IMR-90 (cell line): ENCODE measurements around the gene BTBD6. TPM values are rescaled to one million over a fixed set of nuclear protein-coding genes. Genes with fewer than 3 reads are reported as not detected.

ENCODE experiments used
- ATAC-seq: fragments of 200-7000 bp; cut with Tn5 transposase; 2 replicates; pipeline ENCODE4 v1.9.1; 2020; ENCODE audit warnings: low read depth, mild to moderate bottlenecking, moderate library complexity
- BruUV-seq: library from RNA; stranded (reverse); fragments of 400-500 nt; replicated peaks from 2 replicates; lab custom pipeline; 2021; lab: Mats Ljungman, UMichigan
- CTCF ChIA-PET: fragments of 300-600 bp; formaldehyde crosslinking; extraction: SDS; loops from one replicate; lab custom pipeline; 2021; ENCODE audit warnings: antibody characterized with exemption; lab: Yijun Ruan, JAX
- POLR2A ChIA-PET: fragments of 300-600 bp; sonication (Branson Sonifier 250); formaldehyde crosslinking; loops from one replicate; lab custom pipeline; 2022; ENCODE audit warnings: antibody characterized with exemption; ENCODE audit not compliant: unreplicated experiment; lab: Charles Lee
- DNase-seq: peaks from one replicate; pipeline ENCODE4 v3.0.0; 2013
- H2AFZ ChIP-seq: replicated peaks from 2 replicates; pipeline ENCODE3; 2013; ENCODE audit warnings: low read length, mild to moderate bottlenecking; ENCODE audit not compliant: poor library complexity
- H2AK5ac ChIP-seq: 2 replicates; pipeline ENCODE4 v1.6.1; 2013; ENCODE audit warnings: low read depth, low read length, inconsistent platforms
- H2AK9ac ChIP-seq: replicated peaks from 2 replicates; pipeline ENCODE3; 2013; ENCODE audit warnings: mild to moderate bottlenecking, low read depth, low read length, moderate library complexity; ENCODE audit not compliant: poor library complexity
- H2BK120ac ChIP-seq: 2 replicates; pipeline ENCODE4 v1.6.1; 2013; ENCODE audit warnings: low read depth, low read length, inconsistent platforms
- H2BK15ac ChIP-seq: 3 replicates; pipeline ENCODE4 v1.6.1; 2013; ENCODE audit warnings: low read depth, low read length, inconsistent platforms
- H2BK20ac ChIP-seq: 2 replicates; pipeline ENCODE4 v1.6.1; 2013; ENCODE audit warnings: low read depth, mild to moderate bottlenecking, inconsistent platforms, low read length, moderate library complexity
- H2BK5ac ChIP-seq: 2 replicates; pipeline ENCODE4 v1.6.1; 2013; ENCODE audit warnings: mild to moderate bottlenecking, low read depth, low read length, inconsistent platforms; ENCODE audit not compliant: poor library complexity, severe bottlenecking
- H3K14ac ChIP-seq: replicated peaks from 2 replicates; pipeline ENCODE4 v1.6.1; 2013; ENCODE audit warnings: low read depth, low read length, inconsistent platforms
- H3K18ac ChIP-seq: 2 replicates; pipeline ENCODE4 v1.6.1; 2013; ENCODE audit warnings: low read depth, low read length, control low read depth
- H3K23ac ChIP-seq: 2 replicates; pipeline ENCODE4 v1.6.1; 2013; ENCODE audit warnings: low read depth, low read length, inconsistent platforms
- H3K27ac ChIP-seq: 2 replicates; pipeline ENCODE4 v1.5.1; 2013; ENCODE audit warnings: mild to moderate bottlenecking, control low read depth, low read length; ENCODE audit not compliant: insufficient read depth
- H3K27me3 ChIP-seq: 2 replicates; pipeline ENCODE4 v1.6.1; 2013; ENCODE audit warnings: low read length; ENCODE audit not compliant: control insufficient read depth, insufficient read depth
- H3K36me3 ChIP-seq: 2 replicates; pipeline ENCODE4 v1.6.1; 2013; ENCODE audit warnings: low read length, mixed read lengths; ENCODE audit not compliant: control insufficient read depth, insufficient read depth
- H3K4ac ChIP-seq: 2 replicates; pipeline ENCODE4 v1.6.1; 2013; ENCODE audit warnings: low read depth, low read length, inconsistent platforms
- H3K4me1 ChIP-seq: 2 replicates; pipeline ENCODE4 v1.6.1; 2013; ENCODE audit warnings: low read length, mixed read lengths; ENCODE audit not compliant: control insufficient read depth, insufficient read depth
- H3K4me2 ChIP-seq: 2 replicates; pipeline ENCODE4 v1.6.1; 2013; ENCODE audit warnings: low read depth, mild to moderate bottlenecking, control low read depth, low read length, moderate library complexity
- H3K4me3 ChIP-seq: 2 replicates; pipeline ENCODE4 v1.5.1; 2013; ENCODE audit warnings: low read depth, mild to moderate bottlenecking, control low read depth, low read length, moderate library complexity; ENCODE audit not compliant: insufficient read depth
- H3K56ac ChIP-seq: 2 replicates; pipeline ENCODE4 v1.6.1; 2013; ENCODE audit warnings: low read length, inconsistent platforms; ENCODE audit not compliant: insufficient read depth; ENCODE audit errors: extremely low read depth
- H3K79me1 ChIP-seq, 2 experiments: 2 replicates each; pipeline ENCODE4 v1.6.1; 2013; ENCODE audit warnings: low read length in 2 of 2, inconsistent platforms in 1 of 2, low read depth in 1 of 2
- H3K9ac ChIP-seq: 2 replicates; pipeline ENCODE4 v1.6.1; 2013; ENCODE audit warnings: low read depth, low read length, control low read depth
- H3K9me1 ChIP-seq: 2 replicates; pipeline ENCODE4 v1.6.1; 2013; ENCODE audit warnings: low read length, inconsistent platforms; ENCODE audit not compliant: insufficient read depth
- H3K9me3 ChIP-seq: 2 replicates; pipeline ENCODE4 v1.6.1; 2013; ENCODE audit warnings: low read length; ENCODE audit not compliant: control insufficient read depth, insufficient read depth
- H4K20me1 ChIP-seq: 2 replicates; pipeline ENCODE4 v1.6.1; 2013; ENCODE audit warnings: low read length, inconsistent platforms; ENCODE audit not compliant: insufficient read depth
- H4K5ac ChIP-seq: 2 replicates; pipeline ENCODE4 v1.6.1; 2013; ENCODE audit warnings: mild to moderate bottlenecking, low read depth, low read length, control low read depth
- H4K8ac ChIP-seq, 2 experiments: 2 replicates each; pipeline ENCODE4 v1.6.1; 2013; ENCODE audit warnings: low read depth in 2 of 2, low read length in 2 of 2, control low read depth in 1 of 2, inconsistent platforms in 1 of 2
- H4K91ac ChIP-seq: 2 replicates; pipeline ENCODE4 v1.6.1; 2013; ENCODE audit warnings: low read depth, low read length, inconsistent platforms; ENCODE audit not compliant: insufficient read depth
- BHLHE40 ChIP-seq: fragments of 150-350 bp; IDR thresholded peaks from 2 replicates; pipeline ENCODE4 v1.6.1; 2016; ENCODE audit warnings: mild to moderate bottlenecking, low read depth, low read length
- CEBPB ChIP-seq: IDR thresholded peaks from 2 replicates; pipeline ENCODE4 v1.6.1; 2012; ENCODE audit warnings: low read depth, low read length, improper control_type of control experiment
- CHD1 ChIP-seq: IDR thresholded peaks from 2 replicates; pipeline ENCODE4 v1.6.1; 2012; ENCODE audit warnings: low read depth, low read length, improper control_type of control experiment
- FOS ChIP-seq: fragments of 150-350 bp; IDR thresholded peaks from 2 replicates; pipeline ENCODE4 v1.6.1; 2016; ENCODE audit warnings: low read depth, low read length
- MAFK ChIP-seq: IDR thresholded peaks from 2 replicates; pipeline ENCODE4 v1.6.1; 2012; ENCODE audit warnings: low read depth, low read length, improper control_type of control experiment
- MAZ ChIP-seq: IDR thresholded peaks from 2 replicates; pipeline ENCODE4 v1.6.1; 2012; ENCODE audit warnings: low read depth, mild to moderate bottlenecking, low read length, improper control_type of control experiment, moderate library complexity, borderline replicate concordance
- MXI1 ChIP-seq: IDR thresholded peaks from 2 replicates; pipeline ENCODE4 v1.6.1; 2012; ENCODE audit warnings: low read depth, mild to moderate bottlenecking, low read length, moderate library complexity, borderline replicate concordance
- NFE2L2 ChIP-seq: fragments of 150-350 bp; IDR thresholded peaks from 2 replicates; pipeline ENCODE4 v1.6.1; 2016; ENCODE audit warnings: low read depth, mild to moderate bottlenecking, low read length
- POLR2A ChIP-seq: IDR thresholded peaks from 2 replicates; pipeline ENCODE4 v1.6.1; 2012; ENCODE audit warnings: mild to moderate bottlenecking, low read depth, low read length
- RAD21 ChIP-seq: IDR thresholded peaks from 2 replicates; pipeline ENCODE4 v1.6.1; 2012; ENCODE audit warnings: low read length, improper control_type of control experiment
- RFX5 ChIP-seq: IDR thresholded peaks from 2 replicates; pipeline ENCODE4 v1.8.0; 2012; ENCODE audit warnings: low read depth, mild to moderate bottlenecking, low read length, moderate library complexity
- WGBS, 2 experiments: methylation state at CpG; one replicate each; pipeline versions ENCODE4 v1.1.5 to v1.1.7; 2013; ENCODE audit warnings: missing lambda C conversion rate in 2 of 2; ENCODE audit not compliant: insufficient read length in 1 of 2; ENCODE audit errors: extremely low coverage in 2 of 2; 5-methylcytosine and 5-hydroxymethylcytosine counted together
- dilution Hi-C: fragments of 300-500 bp; cut with HindIII; formaldehyde crosslinking; loops from one replicate; pipeline ENCODE4 v1.14.3; 2018; ENCODE audit warnings: low sequenced_read_pairs; ENCODE audit not compliant: unreplicated experiment
- in situ Hi-C: fragments of 300-500 bp; cut with MboI; formaldehyde crosslinking; loops from 3 replicates; pipeline ENCODE4 v1.14.3; 2019; ENCODE audit warnings: low sequenced_read_pairs, inconsistent platforms, mixed read lengths
- intact Hi-C: fragments of 100-400 bp; cut with micrococcal nuclease; formaldehyde crosslinking; loops from 2 replicates; pipeline ENCODE4 v1.10.0; 2022
- polyA plus RNA-seq, 3 experiments: library from polyadenylated mRNA; depleted of rRNA; stranded (reverse); fragments of >200 nt; gene quantifications; 2 replicates each; pipeline ENCODE4 v1.2.3, GENCODE V29; 2012; ENCODE audit warnings: low replicate concordance in 1 of 3
- total RNA-seq: library from RNA; depleted of rRNA; stranded (reverse); fragments of >200 nt; gene quantifications from 2 replicates; pipeline ENCODE4 v1.2.3, GENCODE V29; 2012
- TF ChIP-seq, protein P1 (sequence below): fragments of 150-350 bp; IDR thresholded peaks from 2 replicates; pipeline ENCODE4 v1.6.1; 2016; ENCODE audit warnings: low read depth, mild to moderate bottlenecking, low read length, moderate library complexity, borderline replicate concordance
- TF ChIP-seq, protein P2 (sequence below): fragments of 150-350 bp; IDR thresholded peaks from 2 replicates; pipeline ENCODE4 v1.6.1; 2017; ENCODE audit warnings: mild to moderate bottlenecking, antibody characterized with exemption, low read length, low read depth

BTBD6 gene
- total and polyA plus RNA-seq, 2 of the 4 experiments (the other 2 are of a cell fraction) = 33.9 to 43.9 TPM

DNA sequence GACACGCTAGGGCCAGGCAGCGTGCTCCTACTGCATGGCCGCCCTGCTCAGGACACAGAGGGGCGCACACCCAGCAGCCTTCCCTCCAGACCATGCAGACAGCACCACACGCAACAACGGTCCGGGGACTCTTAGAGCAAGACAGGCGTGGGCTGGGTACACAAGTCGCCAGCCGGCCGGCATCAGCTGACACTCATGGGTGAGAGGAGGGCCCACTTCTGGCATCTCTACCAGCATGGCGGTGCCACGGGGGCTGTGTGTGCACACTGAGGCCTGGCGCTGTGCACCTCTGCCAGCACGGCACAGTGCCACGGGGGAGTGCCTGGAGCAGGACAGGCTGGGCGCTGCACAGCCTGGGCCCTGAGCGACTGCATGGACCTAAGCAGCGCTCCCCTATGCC lies 6.7 kb upstream of the BTBD6 start:
- Histone ChIP-seq H3K27me3 (no peaks in the 10 kb centered on the region), H3K14ac (no peak overlapping the region), H2AK9ac (no peak overlapping the region), H4K91ac (no peak overlapping the region), H4K8ac (no peak overlapping the region), H3K4me2 (no peak overlapping the region), H3K79me1 (peaks cover 10 to 27% of the 10 kb centered on the region in 2 experiments), H3K36me3 (peaks cover 10% of the 10 kb centered on the region; the same call in 1 of the 2 replicates), H3K27ac (no peak overlapping the region), H3K18ac (no peak overlapping the region), H4K5ac (no peak overlapping the region), H3K23ac (no peak overlapping the region), H4K20me1 (peaks cover 3% of the 10 kb centered on the region; the same call in 1 of the 2 replicates), H3K56ac (no peak overlapping the region), H2AK5ac (no peak overlapping the region), H3K9ac (no peak overlapping the region), H2BK120ac (no peak overlapping the region), H3K4me3 (no peak overlapping the region), H3K9me1 (peaks cover 2% of the 10 kb centered on the region; the same call in 1 of the 2 replicates), H3K9me3 (no peaks in the 10 kb centered on the region), H2BK5ac (no peak overlapping the region), H2BK20ac (no peak overlapping the region), H3K4me1 (no peaks in the 10 kb centered on the region), H3K4ac (no peak overlapping the region), H2BK15ac (no peak overlapping the region), H2AFZ (no peak overlapping the region)
- in situ Hi-C loops (no loop called here), dilution Hi-C loops (no loop called here), intact Hi-C loops (no loop called here)
- ChIA-PET CTCF (no interaction called here), POLR2A (no interaction called here)
- 91% methylated on average over 14 of the region's 19 CpGs; no CpG with 5 or more reads in 1 of the 2 experiments for WGBS, 2 experiments
- TF ChIP-seq RFX5 = no peak
- no peak for TF ChIP-seq CEBPB
- TF ChIP-seq, protein P1, sequence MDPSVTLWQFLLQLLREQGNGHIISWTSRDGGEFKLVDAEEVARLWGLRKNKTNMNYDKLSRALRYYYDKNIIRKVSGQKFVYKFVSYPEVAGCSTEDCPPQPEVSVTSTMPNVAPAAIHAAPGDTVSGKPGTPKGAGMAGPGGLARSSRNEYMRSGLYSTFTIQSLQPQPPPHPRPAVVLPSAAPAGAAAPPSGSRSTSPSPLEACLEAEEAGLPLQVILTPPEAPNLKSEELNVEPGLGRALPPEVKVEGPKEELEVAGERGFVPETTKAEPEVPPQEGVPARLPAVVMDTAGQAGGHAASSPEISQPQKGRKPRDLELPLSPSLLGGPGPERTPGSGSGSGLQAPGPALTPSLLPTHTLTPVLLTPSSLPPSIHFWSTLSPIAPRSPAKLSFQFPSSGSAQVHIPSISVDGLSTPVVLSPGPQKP = no peak
- TF ChIP-seq FOS = no peak
- TF ChIP-seq RAD21 = no peak
- TF ChIP-seq MXI1 = no peak
- no peak for TF ChIP-seq MAZ
- no peak for TF ChIP-seq MAFK
- no peak for TF ChIP-seq NFE2L2
- no peak for TF ChIP-seq BHLHE40
- TF ChIP-seq, protein P2, sequence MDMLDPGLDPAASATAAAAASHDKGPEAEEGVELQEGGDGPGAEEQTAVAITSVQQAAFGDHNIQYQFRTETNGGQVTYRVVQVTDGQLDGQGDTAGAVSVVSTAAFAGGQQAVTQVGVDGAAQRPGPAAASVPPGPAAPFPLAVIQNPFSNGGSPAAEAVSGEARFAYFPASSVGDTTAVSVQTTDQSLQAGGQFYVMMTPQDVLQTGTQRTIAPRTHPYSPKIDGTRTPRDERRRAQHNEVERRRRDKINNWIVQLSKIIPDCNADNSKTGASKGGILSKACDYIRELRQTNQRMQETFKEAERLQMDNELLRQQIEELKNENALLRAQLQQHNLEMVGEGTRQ = no peak
- no peak for TF ChIP-seq CHD1
- no peak for TF ChIP-seq POLR2A
- ATAC-seq (no peak), DNase-seq (no peak)
- BruUV-seq = no TSS peak
